SK-N-SH (cell line): Measurements from ENCODE around the gene TMCO4. TPM values are rescaled to one million over a fixed set of nuclear protein-coding genes. Genes with fewer than 3 reads are reported as not detected.

Experiments
- CTCF ChIA-PET: fragments of 300-600, 350-600 bp; formaldehyde crosslinking; extraction: SDS; loops from one replicate; lab custom pipeline; 2021; lab: Yijun Ruan, JAX
- POLR2A ChIA-PET: fragments of 350-600 bp; sonication (Branson Sonifier 250); formaldehyde crosslinking; extraction: SDS; loops from one replicate; lab custom pipeline; 2020; ENCODE audit warnings: antibody characterized with exemption, inconsistent platforms; lab: Yijun Ruan, JAX
- DNase-seq: peaks from one replicate; pipeline ENCODE4 v3.0.0; 2012
- H2AFZ ChIP-seq: fragments of 200-600 bp; sonication (generic); 2 replicates; pipeline ENCODE4 v1.8.1; 2016; ENCODE audit warnings: antibody characterized with exemption, mild to moderate bottlenecking, low read depth
- H3F3A ChIP-seq: fragments of 200-600 bp; sonication (generic); replicated peaks from 2 replicates; pipeline ENCODE3; 2016; ENCODE audit warnings: antibody characterized with exemption, mild to moderate bottlenecking; ENCODE audit not compliant: insufficient read depth
- H3K27ac ChIP-seq, 2 experiments: fragments of 200-500 bp in 1 of 2; fragments of 200-600 bp in 1 of 2; sonication (Bioruptor generic) in 1 of 2; sonication (generic), shearing (Covaris generic) in 1 of 2; 2 replicates each; pipeline versions ENCODE4 v1.5.1 to v1.6.1; 2014 to 2016; ENCODE audit warnings: low read depth in 2 of 2, inconsistent platforms in 1 of 2, low read length in 1 of 2, mild to moderate bottlenecking in 1 of 2, mixed read lengths in 1 of 2
- H3K27me3 ChIP-seq: fragments of 200-600 bp; sonication (generic), shearing (Covaris generic); 2 replicates; pipeline ENCODE4 v1.6.1; 2016; ENCODE audit warnings: mixed run types; ENCODE audit not compliant: insufficient read depth
- H3K36me3 ChIP-seq, 2 experiments: fragments of 200-500 bp in 1 of 2; fragments of 200-600 bp in 1 of 2; sonication (Bioruptor generic) in 1 of 2; sonication (generic) in 1 of 2; replicated peaks in 1 of 2; 2 replicates each; pipeline versions ENCODE3 to v1.5.1; 2014 to 2016; ENCODE audit warnings: low read length in 1 of 2, mild to moderate bottlenecking in 1 of 2; ENCODE audit not compliant: insufficient read depth in 2 of 2, control insufficient read depth in 1 of 2
- H3K4me1 ChIP-seq, 2 experiments: fragments of 200-500 bp in 1 of 2; fragments of 200-600 bp in 1 of 2; sonication (Bioruptor generic) in 1 of 2; sonication (generic), shearing (Covaris generic) in 1 of 2; 2 replicates each; pipeline versions ENCODE4 v1.5.1 to v1.6.1; 2014 to 2016; ENCODE audit warnings: low read depth in 1 of 2, low read length in 1 of 2, mixed run types in 1 of 2; ENCODE audit not compliant: insufficient read depth in 2 of 2, control insufficient read depth in 1 of 2
- H3K4me2 ChIP-seq: fragments of 200-600 bp; sonication (generic), shearing (Covaris generic); 2 replicates; pipeline ENCODE4 v1.6.1; 2017; ENCODE audit warnings: mixed run types
- H3K4me3 ChIP-seq, 2 experiments: fragments of 200-500 bp in 1 of 2; fragments of 200-600 bp in 1 of 2; sonication (Bioruptor generic) in 1 of 2; sonication (generic), shearing (Covaris generic) in 1 of 2; 2 replicates each; pipeline versions ENCODE4 v1.5.1 to v1.8.1; 2014 to 2016; ENCODE audit warnings: low read depth in 2 of 2, inconsistent platforms in 1 of 2, low read length in 1 of 2, mild to moderate bottlenecking in 1 of 2, mixed read lengths in 1 of 2, moderate library complexity in 1 of 2
- H3K79me2 ChIP-seq: fragments of 200-600 bp; sonication (generic); 2 replicates; pipeline ENCODE4 v1.8.1; 2017; ENCODE audit warnings: mild to moderate bottlenecking; ENCODE audit not compliant: insufficient read depth
- H3K9ac ChIP-seq: fragments of 200-600 bp; sonication (generic); 2 replicates; pipeline ENCODE4 v1.6.1; 2017; ENCODE audit warnings: mixed run types
- H3K9me2 ChIP-seq: fragments of 200-600 bp; sonication (generic); 2 replicates; pipeline ENCODE4 v1.6.1; 2017; ENCODE audit warnings: mixed run types
- H3K9me3 ChIP-seq: fragments of 200-600 bp; sonication (generic); 2 replicates; pipeline ENCODE4 v1.6.1; 2017; ENCODE audit warnings: mixed run types, mild to moderate bottlenecking, moderate library complexity
- H4K20me1 ChIP-seq: fragments of 200-600 bp; sonication (generic); 2 replicates; pipeline ENCODE4 v1.6.1; 2017; ENCODE audit warnings: mild to moderate bottlenecking, mixed run types; ENCODE audit not compliant: insufficient read depth
- CHD2 ChIP-seq: fragments of 150-350 bp; IDR thresholded peaks from 2 replicates; pipeline ENCODE4 v1.6.1; 2018; ENCODE audit warnings: low read length; ENCODE audit not compliant: partially characterized antibody
- EP300 ChIP-seq, 2 experiments: IDR thresholded peaks; 2 replicates each; pipeline versions ENCODE4 v1.4.0 to v1.6.1; 2012; ENCODE audit warnings: borderline replicate concordance in 1 of 2, low read depth in 1 of 2, low read length in 1 of 2
- EZH2phosphoT487 ChIP-seq: fragments of 200-600 bp; sonication (generic); IDR thresholded peaks from 2 replicates; pipeline ENCODE4 v1.6.1; 2017; ENCODE audit warnings: low read depth, mixed run types, mild to moderate bottlenecking, antibody characterized with exemption, moderate library complexity, borderline replicate concordance
- FOSL2 ChIP-seq: IDR thresholded peaks from 2 replicates; pipeline ENCODE4 v1.4.0; 2012; ENCODE audit warnings: low read depth, mild to moderate bottlenecking, moderate library complexity, borderline replicate concordance
- FOXJ3 ChIP-seq: sonication (generic); formaldehyde crosslinking; IDR thresholded peaks from 2 replicates; pipeline ENCODE4 v1.5.1; 2020; ENCODE audit warnings: mild to moderate bottlenecking, missing genetic modification reagents
- FOXM1 ChIP-seq: IDR thresholded peaks from 2 replicates; pipeline ENCODE4 v1.4.0; 2012; ENCODE audit warnings: low read depth, mild to moderate bottlenecking
- JUND ChIP-seq: IDR thresholded peaks from 2 replicates; pipeline ENCODE4 v1.4.0; 2012
- MXI1 ChIP-seq: IDR thresholded peaks from 2 replicates; pipeline ENCODE4 v1.6.1; 2012; ENCODE audit warnings: mild to moderate bottlenecking, low read depth, low read length, improper control_type of control experiment
- RCOR1 ChIP-seq: fragments of 150-350 bp; IDR thresholded peaks from 2 replicates; pipeline ENCODE4 v1.6.1; 2017; ENCODE audit warnings: antibody characterized with exemption, low read length
- REST ChIP-seq: IDR thresholded peaks from 2 replicates; pipeline ENCODE4 v1.6.1; 2012; ENCODE audit warnings: mild to moderate bottlenecking, low read depth, low read length, moderate library complexity
- RFX5 ChIP-seq: IDR thresholded peaks from 2 replicates; pipeline ENCODE4 v1.6.1; 2012; ENCODE audit warnings: mild to moderate bottlenecking, improper control_type of control experiment, low read length
- SIN3A ChIP-seq: IDR thresholded peaks from 2 replicates; pipeline ENCODE4 v1.6.1; 2012; ENCODE audit warnings: low read depth, mild to moderate bottlenecking, low read length, moderate library complexity, borderline replicate concordance
- SMC3 ChIP-seq: IDR thresholded peaks from 2 replicates; pipeline ENCODE4 v1.6.1; 2012; ENCODE audit warnings: low read depth, low read length, improper control_type of control experiment
- USF2 ChIP-seq: fragments of 150-350 bp; IDR thresholded peaks from 2 replicates; pipeline ENCODE4 v1.6.1; 2017; ENCODE audit warnings: antibody characterized with exemption, low read length, low read depth, borderline replicate concordance
- WGBS: methylation state at CpG from one replicate; pipeline ENCODE4 v1.1.6; 2017; ENCODE audit warnings: low lambda C conversion rate; 5-methylcytosine and 5-hydroxymethylcytosine counted together
- polyA plus RNA-seq, 3 experiments: library from polyadenylated mRNA; depleted of rRNA; stranded (reverse); fragments of >200 nt; gene quantifications; 2 replicates each; pipeline ENCODE4 v1.2.3, GENCODE V29; 2012
- TF ChIP-seq, protein P1 (sequence below): IDR thresholded peaks from 2 replicates; pipeline ENCODE4 v1.4.0; 2012; ENCODE audit warnings: low read depth
- TF ChIP-seq, protein P2 (sequence below): fragments of 150-350 bp; IDR thresholded peaks from 2 replicates; pipeline ENCODE4 v1.6.1; 2016; ENCODE audit warnings: mild to moderate bottlenecking, low read depth, low read length

Gene TMCO4
- polyA plus RNA-seq, 1 of the 3 experiments (the other 2 are of a cell fraction) = 4.2 TPM

GRCh38 chr1:19700079-19700777 is 99.5 kb downstream of the TMCO4 start:
- no peaks in the 10 kb centered on the region for H3K36me3 ChIP-seq
- no peak for DNase-seq
- no peak overlapping the region for H3K4me3 ChIP-seq
- H3K9me3 ChIP-seq = no peaks in the 10 kb centered on the region
- WGBS = 91% methylated on average over 10 of the region's 14 CpGs
- no peak overlapping the region for H3K27ac ChIP-seq
- H3K9me2 ChIP-seq = no peaks in the 10 kb centered on the region
- no peak overlapping the region for H3K9ac ChIP-seq
- peaks cover 0 to 6% of the 10 kb centered on the region in 2 experiments; a peak in 1 of 4 replicates for H3K4me1 ChIP-seq
- no peaks in the 10 kb centered on the region for H3K27me3 ChIP-seq
- H2AFZ ChIP-seq = no peak overlapping the region
- no peak overlapping the region for H3K4me2 ChIP-seq
- H4K20me1 ChIP-seq = no peaks in the 10 kb centered on the region
- POLR2A ChIA-PET = no interaction called here
- H3K79me2 ChIP-seq = no peaks in the 10 kb centered on the region
- TF ChIP-seq FOXJ3 (CRISPR knock-in tag) (no peak), SIN3A (no peak), EP300 (IDR thresholded peaks at IDR 0.05; ENCODE audit: borderline replicate concordance in 1 of 2, low read depth in 1 of 2, low read length in 1 of 2) (no peak), MXI1 (no peak), USF2 (no peak), FOXM1 (no peak)
- TF ChIP-seq, protein P1, sequence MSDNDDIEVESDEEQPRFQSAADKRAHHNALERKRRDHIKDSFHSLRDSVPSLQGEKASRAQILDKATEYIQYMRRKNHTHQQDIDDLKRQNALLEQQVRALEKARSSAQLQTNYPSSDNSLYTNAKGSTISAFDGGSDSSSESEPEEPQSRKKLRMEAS = no peak
- TF ChIP-seq, all 33 proteins: peak for 0
- CTCF ChIA-PET = interaction anchor here (0.8 to 17.6 kb wide), 2 partner anchors 9 to 31 kb away, joined by 3 to 553 read pairs; partner anchors contain the start of gene HTR6
- H3F3A ChIP-seq = no peaks in the 10 kb centered on the region

DNA sequence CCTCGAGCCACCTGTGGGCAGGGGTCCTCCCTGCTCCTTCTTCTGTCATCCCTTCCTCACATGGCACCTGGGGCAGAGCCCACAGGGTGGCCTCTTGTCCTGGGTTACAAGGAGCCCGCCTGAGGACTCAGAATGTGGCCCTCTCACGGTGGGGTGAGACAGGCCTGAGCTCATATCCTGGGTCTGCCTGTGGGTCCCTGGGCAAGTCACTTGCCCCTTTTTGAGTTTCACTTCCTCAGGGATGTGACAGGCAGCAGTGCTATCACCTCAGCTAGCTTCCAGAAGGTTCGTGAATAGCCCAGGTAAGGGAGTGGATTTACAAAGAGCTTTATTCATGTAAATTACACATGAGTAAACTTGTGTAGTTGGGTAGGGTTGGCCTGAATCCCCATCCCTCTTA is 101.5 kb downstream of the TMCO4 start:
- no peaks in the 10 kb centered on the region for H3K4me1 ChIP-seq
- H2AFZ ChIP-seq = no peak overlapping the region
- TF ChIP-seq EZH2phosphoT487 = no peak
- TF ChIP-seq FOSL2 = no peak
- TF ChIP-seq RCOR1 = no peak
- TF ChIP-seq CHD2 = no peak
- no peak for TF ChIP-seq REST
- TF ChIP-seq RFX5 = no peak
- no peak for TF ChIP-seq SMC3
- TF ChIP-seq, protein P2, sequence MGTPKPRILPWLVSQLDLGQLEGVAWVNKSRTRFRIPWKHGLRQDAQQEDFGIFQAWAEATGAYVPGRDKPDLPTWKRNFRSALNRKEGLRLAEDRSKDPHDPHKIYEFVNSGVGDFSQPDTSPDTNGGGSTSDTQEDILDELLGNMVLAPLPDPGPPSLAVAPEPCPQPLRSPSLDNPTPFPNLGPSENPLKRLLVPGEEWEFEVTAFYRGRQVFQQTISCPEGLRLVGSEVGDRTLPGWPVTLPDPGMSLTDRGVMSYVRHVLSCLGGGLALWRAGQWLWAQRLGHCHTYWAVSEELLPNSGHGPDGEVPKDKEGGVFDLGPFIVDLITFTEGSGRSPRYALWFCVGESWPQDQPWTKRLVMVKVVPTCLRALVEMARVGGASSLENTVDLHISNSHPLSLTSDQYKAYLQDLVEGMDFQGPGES = no peak
- TF ChIP-seq USF2 = no peak
- no peak for TF ChIP-seq JUND
- TF ChIP-seq MXI1 = no peak
- TF ChIP-seq, all 33 proteins: peak for 0
- Histone ChIP-seq H3K27me3 (no peaks in the 10 kb centered on the region), H3K4me2 (no peak overlapping the region), H3K79me2 (no peaks in the 10 kb centered on the region), H3F3A (no peaks in the 10 kb centered on the region), H3K9me3 (no peaks in the 10 kb centered on the region), H3K27ac (no peak overlapping the region), H3K4me3 (no peak overlapping the region), H3K9me2 (no peaks in the 10 kb centered on the region), H4K20me1 (no peaks in the 10 kb centered on the region), H3K36me3 (no peaks in the 10 kb centered on the region), H3K9ac (no peak overlapping the region)
- DNase-seq = no peak
- POLR2A ChIA-PET = no interaction called here
- WGBS = 89% methylated on average over 2 of the region's 4 CpGs
- CTCF ChIA-PET = interaction anchor here (1.0 to 2.4 kb wide), 2 partner anchors 18 to 37 kb away, joined by 4 to 19 read pairs; no protein-coding TSS in a partner anchor
